Measurements from ENCODE around the gene ARHGEF26.

GRCh38 chr3:154217671-154218070 lies 96.5 kb downstream of the ARHGEF26 start:
- TF ChIP-seq CTCF (IDR thresholded peaks at IDR 0.05): no peak
- TF ChIP-seq POLR2AphosphoS5 (IDR thresholded peaks at IDR 0.05): no peak
- TF ChIP-seq POLR2A (IDR thresholded peaks at IDR 0.05; ENCODE audit: low read depth): no peak
